K562 (cell line): Measurements from ENCODE around the gene SETD1B. TPM values are rescaled to one million over a fixed set of nuclear protein-coding genes. Genes with fewer than 3 reads are reported as not detected.

Experiments used
- ESRRA ChIP-seq: fragments of 450-650 bp; IDR thresholded peaks from 2 replicates; pipeline ENCODE4 v1.6.1; 2014; ENCODE audit warnings: low read depth, mild to moderate bottlenecking, moderate library complexity, borderline replicate concordance
- KAT7 ChIP-seq: sonication (generic); formaldehyde crosslinking; IDR thresholded peaks from 2 replicates; pipeline ENCODE4 v1.8.0; 2022; ENCODE audit warnings: missing genetic modification reagents, mild to moderate bottlenecking, borderline replicate concordance
- KAT8 ChIP-seq: fragments of 450-650 bp; IDR thresholded peaks from 2 replicates; pipeline ENCODE4 v1.6.1; 2016; ENCODE audit warnings: low read depth, mild to moderate bottlenecking
- KDM4B ChIP-seq, 2 experiments: fragments of 450-650 bp in 1 of 2; sonication (generic) in 1 of 2; IDR thresholded peaks; 2 replicates each; pipeline ENCODE4 v1.6.1; 2016 to 2017; ENCODE audit warnings: borderline replicate concordance in 2 of 2, antibody characterized with exemption in 1 of 2, low read depth in 1 of 2, mild to moderate bottlenecking in 1 of 2
- MTA2 ChIP-seq: fragments of 450-650 bp; IDR thresholded peaks from 2 replicates; pipeline ENCODE4 v1.6.1; 2016; ENCODE audit warnings: low read depth
- NFATC3 ChIP-seq: fragments of 450-650 bp; IDR thresholded peaks from 2 replicates; pipeline ENCODE4 v1.6.1; 2017; ENCODE audit warnings: mild to moderate bottlenecking
- PHF21A ChIP-seq: fragments of 450-650 bp; IDR thresholded peaks from 2 replicates; pipeline ENCODE4 v1.6.1; 2017; ENCODE audit warnings: low read depth, borderline replicate concordance
- TAF9B ChIP-seq: fragments of 450-650 bp; IDR thresholded peaks from 2 replicates; pipeline ENCODE4 v1.6.1; 2018; ENCODE audit warnings: mild to moderate bottlenecking; ENCODE audit not compliant: partially characterized antibody
- ZNF316 ChIP-seq: fragments of 450-650 bp; IDR thresholded peaks from 2 replicates; pipeline ENCODE4 v1.6.1; 2016
- ZNF75A ChIP-seq: fragments of 450-650 bp; formaldehyde crosslinking; IDR thresholded peaks from 2 replicates; pipeline ENCODE4 v1.4.0; 2020; ENCODE audit warnings: mild to moderate bottlenecking
- polyA plus RNA-seq, 8 experiments: library from polyadenylated mRNA; depleted of rRNA in 4 of 8; stranded (reverse) in 5 of 8; unstranded in 3 of 8; fragments of >200 nt; fragmentation: Nextera tagmentation in 2 of 8; fragmentation: Illumina TruSeq in 1 of 8; extraction: Ambion mirVana in 2 of 8; extraction: Trizol in 1 of 8; gene quantifications; 2 replicates each; pipeline versions ENCODE4 v1.2.1 to v1.2.3, GENCODE V29; 2011 to 2014; ENCODE audit warnings: inconsistent platforms in 1 of 8, missing spikeins in 1 of 8
- total RNA-seq, 7 experiments: library from RNA; depleted of rRNA in 6 of 7; stranded (reverse); fragments of >200 nt in 6 of 7; fragmentation: Illumina TruSeq in 2 of 7; extraction: Trizol in 2 of 7; gene quantifications; 2 replicates each; pipeline versions ENCODE4 v1.2.1 to v1.2.3, GENCODE V29; 2011 to 2021; ENCODE audit warnings: low replicate concordance in 1 of 7
- TF ChIP-seq, protein P1 (sequence below): sonication (generic); formaldehyde crosslinking; IDR thresholded peaks from 2 replicates; pipeline ENCODE4 v1.8.0; 2022; ENCODE audit warnings: mild to moderate bottlenecking, missing genetic modification reagents
- TF ChIP-seq, protein P2 (sequence below): fragments of 250-450 bp; sonication (Bioruptor Pico); IDR thresholded peaks from 2 replicates; pipeline ENCODE4 v1.5.1; 2021; ENCODE audit warnings: mild to moderate bottlenecking
- TF ChIP-seq, protein P3 (sequence below): fragments of 450-650 bp; conservative IDR thresholded peaks from 2 replicates; pipeline ENCODE4 v1.6.1; 2016; ENCODE audit warnings: missing genetic modification characterization, low read depth, mild to moderate bottlenecking, control low read depth, missing compliant biosample characterization
- TF ChIP-seq, protein P4 (sequence below): fragments of 200-800 bp; sonication (Bioruptor generic); IDR thresholded peaks from 2 replicates; pipeline ENCODE4 v1.6.1; 2016; ENCODE audit warnings: missing genetic modification characterization, missing compliant biosample characterization

Gene SETD1B
- total and polyA plus RNA-seq, 9 of the 15 experiments (the other 6 are each of a cell fraction or from before 2014, with no cell fraction given) = 0.48 to 26.6 (median 2.3) TPM

DNA sequence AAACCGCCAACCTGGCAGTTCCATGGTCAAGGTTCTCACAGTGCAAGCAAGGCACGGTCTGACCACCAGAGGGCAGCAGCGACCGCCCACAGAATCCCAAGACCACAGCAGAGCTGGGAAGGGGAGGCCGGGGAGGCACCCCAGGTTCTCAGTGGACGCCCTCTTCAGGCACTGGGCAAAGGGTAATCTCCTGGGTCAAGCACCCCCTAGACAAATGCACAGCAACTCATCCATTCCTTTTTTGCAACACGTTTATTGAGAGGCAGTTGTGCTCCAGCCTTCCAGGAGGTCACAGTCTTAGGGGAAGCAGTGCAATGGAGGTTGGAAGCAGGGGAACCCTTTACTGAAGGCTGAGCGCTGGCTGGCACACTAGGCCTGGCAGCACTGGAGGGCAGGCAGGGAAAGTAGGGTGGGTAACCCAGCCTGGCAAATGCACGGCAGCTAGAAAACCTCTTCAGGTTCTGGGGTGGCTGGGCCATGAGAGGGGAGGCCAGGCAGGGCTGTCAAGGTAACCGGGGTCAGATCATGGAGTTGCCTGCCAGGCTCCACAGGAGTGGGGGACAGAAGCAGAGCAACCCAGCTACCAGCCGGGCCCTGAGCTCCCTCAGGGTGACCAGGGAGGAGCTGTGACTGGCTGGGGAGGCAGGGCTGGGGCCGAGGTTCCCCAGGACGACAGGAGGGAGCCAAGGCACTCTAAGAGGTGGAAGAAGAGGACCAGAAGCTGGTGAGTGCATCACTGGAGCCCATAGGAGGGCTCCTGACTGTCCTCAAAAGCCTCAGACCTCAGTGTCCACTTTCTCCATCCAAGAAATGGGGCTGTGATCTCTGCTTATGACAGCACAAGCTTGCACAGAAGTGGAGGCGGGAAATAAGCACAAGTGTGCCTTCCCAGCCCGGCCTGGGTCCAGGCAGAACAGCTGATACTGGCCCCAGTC is 8.5 kb upstream of the SETD1B start (continued):
- TF ChIP-seq, protein P1, sequence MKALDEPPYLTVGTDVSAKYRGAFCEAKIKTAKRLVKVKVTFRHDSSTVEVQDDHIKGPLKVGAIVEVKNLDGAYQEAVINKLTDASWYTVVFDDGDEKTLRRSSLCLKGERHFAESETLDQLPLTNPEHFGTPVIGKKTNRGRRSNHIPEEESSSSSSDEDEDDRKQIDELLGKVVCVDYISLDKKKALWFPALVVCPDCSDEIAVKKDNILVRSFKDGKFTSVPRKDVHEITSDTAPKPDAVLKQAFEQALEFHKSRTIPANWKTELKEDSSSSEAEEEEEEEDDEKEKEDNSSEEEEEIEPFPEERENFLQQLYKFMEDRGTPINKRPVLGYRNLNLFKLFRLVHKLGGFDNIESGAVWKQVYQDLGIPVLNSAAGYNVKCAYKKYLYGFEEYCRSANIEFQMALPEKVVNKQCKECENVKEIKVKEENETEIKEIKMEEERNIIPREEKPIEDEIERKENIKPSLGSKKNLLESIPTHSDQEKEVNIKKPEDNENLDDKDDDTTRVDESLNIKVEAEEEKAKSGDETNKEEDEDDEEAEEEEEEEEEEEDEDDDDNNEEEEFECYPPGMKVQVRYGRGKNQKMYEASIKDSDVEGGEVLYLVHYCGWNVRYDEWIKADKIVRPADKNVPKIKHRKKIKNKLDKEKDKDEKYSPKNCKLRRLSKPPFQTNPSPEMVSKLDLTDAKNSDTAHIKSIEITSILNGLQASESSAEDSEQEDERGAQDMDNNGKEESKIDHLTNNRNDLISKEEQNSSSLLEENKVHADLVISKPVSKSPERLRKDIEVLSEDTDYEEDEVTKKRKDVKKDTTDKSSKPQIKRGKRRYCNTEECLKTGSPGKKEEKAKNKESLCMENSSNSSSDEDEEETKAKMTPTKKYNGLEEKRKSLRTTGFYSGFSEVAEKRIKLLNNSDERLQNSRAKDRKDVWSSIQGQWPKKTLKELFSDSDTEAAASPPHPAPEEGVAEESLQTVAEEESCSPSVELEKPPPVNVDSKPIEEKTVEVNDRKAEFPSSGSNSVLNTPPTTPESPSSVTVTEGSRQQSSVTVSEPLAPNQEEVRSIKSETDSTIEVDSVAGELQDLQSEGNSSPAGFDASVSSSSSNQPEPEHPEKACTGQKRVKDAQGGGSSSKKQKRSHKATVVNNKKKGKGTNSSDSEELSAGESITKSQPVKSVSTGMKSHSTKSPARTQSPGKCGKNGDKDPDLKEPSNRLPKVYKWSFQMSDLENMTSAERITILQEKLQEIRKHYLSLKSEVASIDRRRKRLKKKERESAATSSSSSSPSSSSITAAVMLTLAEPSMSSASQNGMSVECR (CRISPR knock-in tag) = no peak
- TF ChIP-seq KAT8 = no peak
- 0 out of 4 replicates have a peak, but pooled peaks of 1 of the 2 experiments have one; percentile 61 for TF ChIP-seq KDM4B (IDR thresholded peaks at IDR 0.05; ENCODE audit: borderline replicate concordance in 2 of 2, low read depth in 1 of 2)
- TF ChIP-seq PHF21A = no peak
- peak; percentile 76; the same call in 1 of the 2 replicates for TF ChIP-seq ESRRA
- TF ChIP-seq TAF9B = no peak
- no peak for TF ChIP-seq ZNF75A (CRISPR knock-in tag)
- TF ChIP-seq, protein P2, sequence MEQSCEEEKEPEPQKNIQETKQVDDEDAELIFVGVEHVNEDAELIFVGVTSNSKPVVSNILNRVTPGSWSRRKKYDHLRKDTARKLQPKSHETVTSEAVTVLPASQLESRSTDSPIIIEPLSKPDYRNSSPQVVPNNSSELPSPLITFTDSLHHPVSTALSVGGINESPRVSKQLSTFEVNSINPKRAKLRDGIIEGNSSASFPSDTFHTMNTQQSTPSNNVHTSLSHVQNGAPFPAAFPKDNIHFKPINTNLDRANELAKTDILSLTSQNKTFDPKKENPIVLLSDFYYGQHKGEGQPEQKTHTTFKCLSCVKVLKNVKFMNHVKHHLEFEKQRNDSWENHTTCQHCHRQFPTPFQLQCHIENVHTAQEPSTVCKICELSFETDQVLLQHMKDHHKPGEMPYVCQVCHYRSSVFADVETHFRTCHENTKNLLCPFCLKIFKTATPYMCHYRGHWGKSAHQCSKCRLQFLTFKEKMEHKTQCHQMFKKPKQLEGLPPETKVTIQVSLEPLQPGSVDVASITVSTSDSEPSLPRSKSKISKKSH (CRISPR knock-in tag) = no peak
- no peak for TF ChIP-seq NFATC3
- peak; percentile 74 for TF ChIP-seq ZNF316
- TF ChIP-seq KAT7 (CRISPR knock-in tag) = no peak
- no peak for TF ChIP-seq MTA2
- TF ChIP-seq, protein P3, sequence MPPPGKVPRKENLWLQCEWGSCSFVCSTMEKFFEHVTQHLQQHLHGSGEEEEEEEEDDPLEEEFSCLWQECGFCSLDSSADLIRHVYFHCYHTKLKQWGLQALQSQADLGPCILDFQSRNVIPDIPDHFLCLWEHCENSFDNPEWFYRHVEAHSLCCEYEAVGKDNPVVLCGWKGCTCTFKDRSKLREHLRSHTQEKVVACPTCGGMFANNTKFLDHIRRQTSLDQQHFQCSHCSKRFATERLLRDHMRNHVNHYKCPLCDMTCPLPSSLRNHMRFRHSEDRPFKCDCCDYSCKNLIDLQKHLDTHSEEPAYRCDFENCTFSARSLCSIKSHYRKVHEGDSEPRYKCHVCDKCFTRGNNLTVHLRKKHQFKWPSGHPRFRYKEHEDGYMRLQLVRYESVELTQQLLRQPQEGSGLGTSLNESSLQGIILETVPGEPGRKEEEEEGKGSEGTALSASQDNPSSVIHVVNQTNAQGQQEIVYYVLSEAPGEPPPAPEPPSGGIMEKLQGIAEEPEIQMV (tag) = no peak
- TF ChIP-seq, protein P4, sequence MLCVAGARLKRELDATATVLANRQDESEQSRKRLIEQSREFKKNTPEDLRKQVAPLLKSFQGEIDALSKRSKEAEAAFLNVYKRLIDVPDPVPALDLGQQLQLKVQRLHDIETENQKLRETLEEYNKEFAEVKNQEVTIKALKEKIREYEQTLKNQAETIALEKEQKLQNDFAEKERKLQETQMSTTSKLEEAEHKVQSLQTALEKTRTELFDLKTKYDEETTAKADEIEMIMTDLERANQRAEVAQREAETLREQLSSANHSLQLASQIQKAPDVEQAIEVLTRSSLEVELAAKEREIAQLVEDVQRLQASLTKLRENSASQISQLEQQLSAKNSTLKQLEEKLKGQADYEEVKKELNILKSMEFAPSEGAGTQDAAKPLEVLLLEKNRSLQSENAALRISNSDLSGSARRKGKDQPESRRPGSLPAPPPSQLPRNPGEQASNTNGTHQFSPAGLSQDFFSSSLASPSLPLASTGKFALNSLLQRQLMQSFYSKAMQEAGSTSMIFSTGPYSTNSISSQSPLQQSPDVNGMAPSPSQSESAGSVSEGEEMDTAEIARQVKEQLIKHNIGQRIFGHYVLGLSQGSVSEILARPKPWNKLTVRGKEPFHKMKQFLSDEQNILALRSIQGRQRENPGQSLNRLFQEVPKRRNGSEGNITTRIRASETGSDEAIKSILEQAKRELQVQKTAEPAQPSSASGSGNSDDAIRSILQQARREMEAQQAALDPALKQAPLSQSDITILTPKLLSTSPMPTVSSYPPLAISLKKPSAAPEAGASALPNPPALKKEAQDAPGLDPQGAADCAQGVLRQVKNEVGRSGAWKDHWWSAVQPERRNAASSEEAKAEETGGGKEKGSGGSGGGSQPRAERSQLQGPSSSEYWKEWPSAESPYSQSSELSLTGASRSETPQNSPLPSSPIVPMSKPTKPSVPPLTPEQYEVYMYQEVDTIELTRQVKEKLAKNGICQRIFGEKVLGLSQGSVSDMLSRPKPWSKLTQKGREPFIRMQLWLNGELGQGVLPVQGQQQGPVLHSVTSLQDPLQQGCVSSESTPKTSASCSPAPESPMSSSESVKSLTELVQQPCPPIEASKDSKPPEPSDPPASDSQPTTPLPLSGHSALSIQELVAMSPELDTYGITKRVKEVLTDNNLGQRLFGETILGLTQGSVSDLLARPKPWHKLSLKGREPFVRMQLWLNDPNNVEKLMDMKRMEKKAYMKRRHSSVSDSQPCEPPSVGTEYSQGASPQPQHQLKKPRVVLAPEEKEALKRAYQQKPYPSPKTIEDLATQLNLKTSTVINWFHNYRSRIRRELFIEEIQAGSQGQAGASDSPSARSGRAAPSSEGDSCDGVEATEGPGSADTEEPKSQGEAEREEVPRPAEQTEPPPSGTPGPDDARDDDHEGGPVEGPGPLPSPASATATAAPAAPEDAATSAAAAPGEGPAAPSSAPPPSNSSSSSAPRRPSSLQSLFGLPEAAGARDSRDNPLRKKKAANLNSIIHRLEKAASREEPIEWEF (CRISPR knock-in tag) = no peak
